NT2/D1 (cell line): Measurements from ENCODE around the gene TMEM204.

Experiments
- SUZ12 ChIP-seq: IDR thresholded peaks from 2 replicates; pipeline ENCODE4 v1.6.1; 2011; ENCODE audit not compliant: insufficient read length, insufficient read depth; ENCODE audit errors: extremely low read depth
- YY1 ChIP-seq: IDR thresholded peaks from 2 replicates; pipeline ENCODE4 v1.6.1; 2011; ENCODE audit not compliant: insufficient read length, insufficient read depth

DNA sequence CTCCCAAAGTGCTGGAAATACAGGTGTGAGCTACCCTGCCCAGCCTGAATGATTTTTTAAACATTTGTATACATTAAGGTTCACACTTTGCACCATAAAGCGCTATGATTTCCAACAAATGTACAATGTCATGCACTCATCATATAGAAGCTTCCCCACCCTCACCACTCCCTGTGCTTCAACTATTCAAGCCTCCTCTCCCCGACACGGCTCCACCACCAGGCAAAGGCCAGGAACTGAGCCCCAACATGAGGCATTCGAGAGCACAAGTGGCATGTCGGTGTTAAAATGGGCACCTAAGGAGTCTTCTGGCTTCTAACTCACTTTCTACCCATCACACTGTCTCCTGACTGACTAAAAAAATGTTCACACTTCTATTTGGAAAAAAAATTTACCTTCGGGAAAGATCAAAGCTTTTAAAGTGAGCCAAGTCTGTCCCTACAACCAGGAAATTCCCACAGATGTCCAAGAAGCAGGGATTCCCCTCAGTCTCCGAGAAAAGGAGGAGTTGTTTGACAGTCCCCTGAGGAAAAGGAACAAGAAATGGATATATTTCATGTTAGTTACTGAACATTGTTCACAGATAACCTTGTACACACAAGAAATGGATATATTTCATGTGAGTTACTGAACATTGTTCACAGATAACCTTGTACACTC is 37.7 kb downstream of the TMEM204 start:
- TF ChIP-seq SUZ12, result no peak
- TF ChIP-seq YY1, result no peak
